GM12801 (cell line): ENCODE data around the gene MT1H.

Experiments used
- CTCF ChIP-seq: IDR thresholded peaks from one replicate; pipeline ENCODE4 v1.5.1; 2011; ENCODE audit warnings: control low read depth; ENCODE audit not compliant: insufficient read length; ENCODE audit errors: extremely low read depth

Gene MT1H

GRCh38 chr16:56708525-56709442 lies 39.2 kb downstream of the MT1H start:
- no peak for TF ChIP-seq CTCF

GRCh38 chr16:56709443-56710040 lies 39.9 kb downstream of the MT1H start:
- TF ChIP-seq CTCF, result no peak

- TF ChIP-seq CTCF, result no peak
Measured at GRCh38 chr16:56710181-56710737, 40.6 kb downstream of the MT1H start.

GRCh38 chr16:56711862-56712261 lies 42.2 kb downstream of the MT1H start:
- no peak for TF ChIP-seq CTCF

- no peak for TF ChIP-seq CTCF
Measured at GRCh38 chr16:56713794-56714193, 44.2 kb downstream of the MT1H start.

- no peak for TF ChIP-seq CTCF
Measured at GRCh38 chr16:56715126-56715525, 45.5 kb downstream of the MT1H start.

- TF ChIP-seq CTCF, result no peak
Measured at GRCh38 chr16:56716761-56717160, 47.1 kb downstream of the MT1H start.
